Urothelium cell line (cell line): ENCODE measurements around the gene SCN3A.

Source experiments
- DNase-seq: peaks from one replicate; pipeline ENCODE4 v3.0.0; 2011; ENCODE audit warnings: low spot score, mixed read lengths
- FAIRE-seq: peaks from 2 replicates; lab custom pipeline; 2011; peaks lifted over from hg19 to GRCh38; lab: Jason Lieb, UNC

Gene SCN3A

DNA sequence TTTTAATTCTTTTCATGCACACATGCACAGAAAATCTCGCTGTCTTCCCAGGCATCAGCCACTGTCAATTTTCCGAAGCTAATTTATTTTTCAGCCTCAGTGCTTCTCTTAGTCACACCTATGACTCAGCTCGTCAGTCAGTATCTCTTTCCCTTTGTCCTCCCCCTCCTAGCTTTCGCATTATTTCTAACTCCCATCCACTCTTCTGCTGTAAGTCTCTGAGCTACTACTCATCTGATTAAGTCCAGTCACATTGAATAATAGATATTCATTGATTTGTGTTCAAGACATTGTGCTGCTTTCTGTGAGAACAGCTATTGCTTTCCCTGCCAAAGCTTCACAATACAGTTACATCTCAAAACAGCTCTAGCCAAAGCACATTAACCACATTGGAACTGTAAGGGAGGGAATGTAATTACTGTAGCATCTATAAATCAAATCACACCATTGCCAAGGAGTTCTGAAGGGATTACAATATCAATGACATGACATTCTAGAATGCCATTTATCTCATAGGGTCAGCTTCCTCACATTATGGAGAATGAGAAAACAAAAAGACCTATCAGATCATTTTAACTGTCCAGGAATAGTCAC lies 89.4 kb downstream of the SCN3A start:
- DNase-seq (peak; percentile 52), FAIRE-seq (no peak)

DNA sequence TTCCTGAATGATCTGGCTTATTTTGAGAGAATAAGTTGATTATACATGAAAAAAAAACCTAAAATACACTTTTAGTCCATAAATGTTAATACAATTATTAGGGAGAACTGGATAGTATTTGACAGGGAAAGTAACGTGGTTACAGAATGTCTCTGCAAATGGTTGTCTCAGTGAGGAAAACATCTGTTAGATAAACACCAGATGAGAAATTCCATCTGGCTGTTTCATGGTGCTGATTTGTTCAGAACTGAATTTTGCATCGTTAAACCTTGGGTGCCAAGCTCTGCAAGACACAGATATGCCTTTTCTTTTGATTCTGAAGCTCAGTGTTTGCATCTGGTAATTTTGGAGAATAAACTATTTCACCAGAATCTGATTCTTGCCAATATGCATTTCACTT lies 90.4 kb downstream of the SCN3A start:
- FAIRE-seq (no peak), DNase-seq (no peak)

DNA sequence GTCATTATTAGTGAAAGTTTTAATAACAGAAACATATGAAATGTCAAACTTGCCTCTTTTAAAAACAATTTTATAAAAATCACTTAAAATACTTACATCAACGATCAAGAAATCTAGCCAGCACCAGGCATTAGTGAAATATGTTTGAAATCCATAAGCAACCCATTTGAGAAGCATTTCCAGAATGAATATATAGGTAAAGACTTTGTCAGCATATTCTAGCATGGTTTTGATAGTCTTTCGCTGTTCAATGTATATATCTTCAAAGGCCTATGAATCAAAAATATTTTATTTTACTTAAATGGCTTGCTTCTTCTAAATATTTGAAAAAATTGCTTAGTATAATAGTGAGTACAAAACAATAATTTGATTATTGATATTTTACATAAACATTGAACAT lies 91.1 kb downstream of the SCN3A start:
- DNase-seq (no peak), FAIRE-seq (no peak)

- DNase-seq (no peak), FAIRE-seq (no peak)
These were observed 91.7 kb downstream of the SCN3A start for GRCh38 chr2:165112133-165112573.

GRCh38 chr2:165110394-165110793 lies 93.5 kb downstream of the SCN3A start:
- DNase-seq (no peak), FAIRE-seq (no peak)

- no peak for DNase-seq
- FAIRE-seq = no peak
These were observed 93.9 kb downstream of the SCN3A start for GRCh38 chr2:165109915-165110314.

DNA sequence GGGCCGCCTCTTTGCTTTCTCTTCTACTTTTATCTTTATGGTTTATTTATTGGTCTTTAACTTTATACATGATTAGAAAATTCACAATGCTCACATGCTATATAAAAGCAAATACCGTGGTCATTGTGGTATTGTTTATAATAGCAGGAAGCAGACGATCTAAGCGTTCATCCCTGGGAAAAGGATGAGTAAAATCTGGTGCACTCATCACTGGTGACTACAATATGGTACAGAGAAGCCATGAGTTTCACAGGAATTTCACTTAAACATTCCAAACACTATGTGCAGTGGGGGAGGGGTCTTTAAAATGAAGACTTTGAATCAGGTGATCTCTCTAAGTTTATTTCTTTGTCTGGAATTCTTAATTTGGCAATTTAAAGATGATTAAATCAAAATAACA lies 97.9 kb downstream of the SCN3A start:
- FAIRE-seq = no peak
- no peak for DNase-seq

- FAIRE-seq (no peak), DNase-seq (no peak)
These were observed 115.6 kb downstream of the SCN3A start for GRCh38 chr2:165087933-165088901.

DNA sequence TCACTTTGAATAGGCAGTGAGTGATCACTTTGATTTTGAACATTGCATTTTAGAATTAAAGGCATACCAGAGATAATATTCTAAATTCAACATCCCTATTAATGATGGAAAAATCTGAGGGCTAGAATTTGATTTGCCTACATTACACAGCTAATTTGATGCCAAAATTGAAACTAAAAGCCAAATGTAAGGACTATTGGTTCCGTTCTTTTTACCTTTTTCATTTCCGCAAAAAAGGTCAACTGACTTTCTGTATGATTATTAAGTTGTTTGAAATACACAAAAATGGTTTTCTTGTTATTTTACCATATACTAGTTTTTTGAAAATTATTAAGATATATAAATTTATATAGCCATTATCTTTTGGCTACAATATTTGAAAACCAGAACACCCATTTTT lies 117.5 kb downstream of the SCN3A start:
- no peak for DNase-seq
- no peak for FAIRE-seq

GRCh38 chr2:165083326-165083725 lies 120.5 kb downstream of the SCN3A start:
- DNase-seq = no peak
- FAIRE-seq = no peak

DNA sequence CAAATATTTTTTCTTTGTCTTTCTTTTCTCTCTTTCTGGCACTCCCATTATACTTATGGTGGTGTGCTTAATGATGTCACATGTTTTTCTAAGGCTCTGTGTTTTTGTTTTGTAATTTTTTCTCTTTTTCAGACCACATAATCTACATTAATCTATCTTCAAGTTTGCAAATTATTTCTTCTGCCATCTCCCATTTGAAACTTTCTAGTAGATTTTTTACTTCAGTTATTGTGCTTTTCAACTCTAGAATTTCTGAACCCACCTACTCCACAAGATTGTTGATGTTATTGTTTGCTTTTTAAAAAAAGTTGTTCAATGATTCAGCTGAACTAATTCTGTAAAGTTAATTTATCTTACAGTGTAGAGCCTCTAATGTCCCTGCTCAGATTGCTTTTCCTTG lies 121.4 kb downstream of the SCN3A start:
- no peak for FAIRE-seq
- no peak for DNase-seq

DNA sequence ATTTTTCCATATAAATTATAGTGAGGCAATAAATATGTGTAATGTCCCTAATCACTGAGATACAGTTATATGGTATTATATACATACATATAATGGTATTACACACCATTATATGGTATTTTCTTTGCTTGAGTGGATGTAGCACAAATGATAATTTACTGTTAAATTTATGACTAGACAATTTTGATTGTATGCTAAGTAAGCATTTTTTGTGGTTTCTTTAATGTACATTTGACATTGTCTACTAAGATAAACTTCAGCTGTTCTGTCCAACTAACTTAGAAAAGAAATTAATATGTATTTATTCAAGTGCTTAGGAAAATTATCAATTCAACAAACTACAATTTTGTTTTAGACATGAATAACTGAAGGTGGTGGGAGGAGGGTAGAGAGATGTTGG lies 122.6 kb downstream of the SCN3A start:
- DNase-seq (no peak), FAIRE-seq (no peak)

- DNase-seq (no peak), FAIRE-seq (no peak)
These were observed 124.4 kb downstream of the SCN3A start for GRCh38 chr2:165079432-165079831.

DNA sequence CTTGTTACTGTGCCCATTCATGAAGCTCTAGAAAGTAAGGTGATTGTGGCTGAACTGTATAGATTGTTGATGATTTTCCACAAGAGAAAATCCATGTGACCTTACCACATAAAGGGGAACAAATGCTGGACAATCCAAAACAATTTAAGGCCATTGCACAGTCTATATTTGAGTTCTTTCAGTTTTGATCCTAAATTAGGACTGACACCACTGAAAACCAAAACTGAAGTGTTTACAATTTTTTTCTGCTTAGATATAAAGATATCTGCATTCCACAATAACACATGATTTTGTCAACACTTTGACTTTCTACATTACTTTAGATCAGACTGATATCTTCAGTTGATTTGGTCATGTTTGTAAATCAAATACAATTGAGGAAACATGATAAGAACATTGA lies 124.9 kb downstream of the SCN3A start:
- DNase-seq (no peak), FAIRE-seq (no peak)

DNA sequence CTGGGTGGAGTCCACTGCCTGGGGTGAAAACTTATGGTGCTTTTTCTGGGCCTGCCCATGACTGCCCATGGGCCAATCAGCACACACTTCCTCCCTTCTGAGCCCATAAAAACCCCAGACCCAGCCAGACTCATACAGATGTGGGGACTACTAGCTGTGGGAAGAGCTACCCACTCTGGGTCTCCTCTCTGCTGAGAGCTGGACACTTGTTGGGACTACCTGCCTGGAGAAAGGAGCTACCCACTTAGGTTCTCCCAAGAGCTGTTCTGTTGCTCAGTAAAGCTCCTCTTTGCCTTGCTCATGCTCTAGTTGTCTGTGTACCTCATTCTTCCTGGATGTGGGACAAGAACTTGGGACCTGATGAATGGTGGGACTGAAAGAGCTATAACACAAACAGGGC lies 129.0 kb downstream of the SCN3A start:
- no peak for DNase-seq
- FAIRE-seq = no peak

GRCh38 chr2:165074323-165074722 lies 129.5 kb downstream of the SCN3A start:
- DNase-seq (no peak), FAIRE-seq (no peak)

DNA sequence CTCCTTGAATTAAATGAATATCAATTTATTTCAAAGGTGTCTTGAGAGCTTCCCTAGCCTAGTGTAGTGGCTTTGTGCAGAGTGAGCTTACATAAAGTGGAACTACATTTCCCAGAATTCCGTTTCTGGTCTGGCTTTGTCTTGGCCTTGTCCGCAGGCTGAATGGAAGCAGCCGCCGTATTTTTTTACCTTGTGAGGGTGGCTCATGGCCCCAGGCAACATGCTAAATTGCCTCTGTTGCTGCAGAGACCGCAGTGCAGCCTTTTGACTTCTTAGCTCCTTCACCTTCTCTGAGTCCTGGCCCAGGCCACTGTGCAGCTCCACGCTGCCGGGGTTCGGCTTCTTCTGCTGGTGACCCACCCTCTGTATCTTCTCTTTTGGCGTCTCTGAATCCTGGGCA lies 133.8 kb downstream of the SCN3A start:
- no peak for FAIRE-seq

DNA sequence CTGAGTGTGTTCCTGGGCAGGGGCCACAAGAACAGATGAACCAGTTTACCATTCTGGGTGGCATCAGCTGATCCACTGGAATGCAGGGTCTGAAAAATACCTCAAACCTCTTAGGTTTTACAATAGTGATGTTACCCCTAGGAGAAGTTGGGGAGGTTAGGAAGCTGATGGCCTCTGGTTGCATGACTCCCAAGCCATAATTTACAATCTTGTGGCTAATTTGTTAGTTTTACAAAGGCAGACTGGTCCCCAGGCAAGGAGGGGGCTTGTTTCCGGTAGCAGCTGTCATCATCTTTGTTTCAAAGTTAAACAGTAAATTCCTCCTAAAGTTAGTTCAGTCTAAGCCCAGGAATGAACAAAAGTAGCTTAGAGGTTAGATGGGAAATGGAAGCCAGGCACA lies 134.7 kb downstream of the SCN3A start:
- no peak for FAIRE-seq
- DNase-seq = no peak

More for the DNA sequence above, 133.8 kb downstream of the SCN3A start:
- DNase-seq = no peak

DNA sequence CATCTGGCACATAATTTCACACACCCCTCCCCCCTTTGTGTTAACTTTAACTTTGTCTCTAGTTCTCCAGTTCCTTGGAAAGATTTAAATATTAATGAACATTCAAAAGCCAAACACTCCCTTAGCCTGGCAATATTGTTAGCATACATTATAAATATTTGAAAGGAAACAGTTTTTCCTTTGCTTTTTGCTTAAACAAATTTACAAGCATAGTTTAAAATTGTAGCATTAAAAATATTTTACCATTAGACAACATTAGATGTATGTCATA lies 135.4 kb downstream of the SCN3A start:
- no peak for DNase-seq
- FAIRE-seq = no peak

DNA sequence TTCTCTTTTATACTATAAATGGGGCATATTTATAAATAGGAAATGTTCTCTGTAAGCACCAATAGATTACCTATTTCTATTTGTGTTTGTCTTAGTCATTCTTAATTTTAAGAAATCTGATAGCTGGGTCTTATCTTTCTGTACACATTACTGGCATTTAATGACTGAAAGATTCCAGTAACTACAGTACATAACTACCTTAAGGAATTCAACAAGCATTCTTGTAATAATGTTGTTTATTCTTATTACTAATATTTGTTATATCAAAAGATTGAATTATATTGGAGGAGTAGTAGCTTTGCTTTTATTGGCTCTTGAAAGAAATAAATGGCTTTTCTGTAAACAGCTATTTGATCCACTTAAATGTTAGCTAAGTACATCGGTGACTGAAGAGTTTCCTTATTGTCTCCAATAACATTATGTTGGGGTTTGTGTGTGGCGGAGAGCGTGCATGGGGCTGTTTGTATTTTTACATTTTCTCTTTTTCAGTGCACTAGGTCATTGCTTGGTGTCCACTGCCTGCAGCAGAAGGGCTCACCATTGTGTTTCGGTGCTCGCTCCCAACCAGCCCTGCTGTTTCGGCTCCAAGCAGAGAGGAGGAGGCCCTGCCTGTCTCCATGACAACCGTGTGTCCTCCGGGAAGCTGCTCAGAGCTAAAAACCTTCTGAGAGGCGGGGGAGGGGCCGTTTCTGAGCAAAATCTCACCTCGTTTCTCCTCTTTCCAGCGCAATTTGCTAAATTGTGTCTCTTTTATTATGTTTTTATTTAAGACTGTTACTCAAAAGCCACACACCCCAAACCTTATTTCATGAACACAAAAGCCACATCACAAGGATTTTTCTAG lies 136.0 kb downstream of the SCN3A start:
- no peak for FAIRE-seq

GRCh38 chr2:165064743-165065142 lies 139.1 kb downstream of the SCN3A start:
- no peak for FAIRE-seq
- no peak for DNase-seq

More for the DNA sequence above, 136.0 kb downstream of the SCN3A start:
- DNase-seq = peak; percentile 58

DNA sequence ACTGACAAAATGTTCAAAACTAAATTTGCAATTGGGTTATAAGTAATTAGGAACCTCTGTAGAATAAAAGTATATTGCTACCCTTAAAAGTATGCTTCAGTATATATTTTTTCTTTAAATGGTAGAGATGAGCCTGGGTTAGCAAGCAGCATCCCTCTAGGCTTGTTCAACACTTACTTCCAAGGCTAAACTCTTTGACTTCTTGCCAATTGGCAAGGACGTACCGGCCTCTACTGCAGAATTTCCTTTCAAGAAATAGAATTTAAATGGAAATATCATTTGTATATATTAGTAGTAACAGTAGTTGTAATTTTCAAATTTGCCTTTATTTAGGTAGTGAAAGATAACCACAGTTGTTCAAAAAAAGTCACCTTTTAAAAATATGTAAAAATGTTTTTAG lies 143.4 kb downstream of the SCN3A start:
- no peak for FAIRE-seq

More for the DNA sequence above, 143.4 kb downstream of the SCN3A start:
- no peak for DNase-seq
